OCI-LY7 (cell line): ENCODE measurements around the gene PRR5L.

ENCODE experiments used
- CTCF ChIP-seq: fragments of 200-600 bp; sonication (generic); conservative IDR thresholded peaks from 2 replicates; pipeline ENCODE4 v1.5.1; 2014; ENCODE audit warnings: mild to moderate bottlenecking, antibody characterized with exemption, low read length, moderate library complexity, mixed read lengths
- EZH2phosphoT487 ChIP-seq: fragments of 200-600 bp; sonication (generic); IDR thresholded peaks from 2 replicates; pipeline ENCODE4 v1.6.1; 2018; ENCODE audit warnings: low read depth, borderline replicate concordance, mild to moderate bottlenecking, mixed run types, antibody characterized with exemption, low read length, moderate library complexity, mixed read lengths

DNA sequence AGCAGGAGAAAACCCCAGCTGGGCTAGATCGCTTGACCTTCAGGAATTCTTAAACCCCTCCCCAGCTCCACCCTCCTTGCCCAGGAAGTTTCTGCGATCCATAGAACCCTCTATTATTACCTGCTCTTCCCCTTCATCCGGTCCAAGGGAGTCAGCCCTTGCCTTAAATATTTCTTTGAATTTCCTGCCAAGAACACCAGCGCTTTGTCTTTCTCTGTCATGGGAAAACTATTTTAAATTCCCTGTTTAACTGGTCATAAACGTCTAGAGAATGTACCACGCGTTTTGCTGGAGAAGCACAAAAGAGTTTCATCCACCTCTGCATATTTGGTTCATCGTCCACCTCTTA, 214.5 kb downstream of the PRR5L start:
- TF ChIP-seq CTCF (no peak), EZH2phosphoT487 (no peak)
